SH-SY5Y (cell line): ENCODE results near the gene PRSS53.

Experiments used
- GATA2 ChIP-seq: IDR thresholded peaks from 2 replicates; pipeline ENCODE4 v1.6.1; 2011; ENCODE audit warnings: mild to moderate bottlenecking, low read depth, low read length
- GATA3 ChIP-seq: IDR thresholded peaks from 2 replicates; pipeline ENCODE4 v1.6.1; 2011; ENCODE audit warnings: low read depth, mild to moderate bottlenecking, low read length, moderate library complexity

DNA sequence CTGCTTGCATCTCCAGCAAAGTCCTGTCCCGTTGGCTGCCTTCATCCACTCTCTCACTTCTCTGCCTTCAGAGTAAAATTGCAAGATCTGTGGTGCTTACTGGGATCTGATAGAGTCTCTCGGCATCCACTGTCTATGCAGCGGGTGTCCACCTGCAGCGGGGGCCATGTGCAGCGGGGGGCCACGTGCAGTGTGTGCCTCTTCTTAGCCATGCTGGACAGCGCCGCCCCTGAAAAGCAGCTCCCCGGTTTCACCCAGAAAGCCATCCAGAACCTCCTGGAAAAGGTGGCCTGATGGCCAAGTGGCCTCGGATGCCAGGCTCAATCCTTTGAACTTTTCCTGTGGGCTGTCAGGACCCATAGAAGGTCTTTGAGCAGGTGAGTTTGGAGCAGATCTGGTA is 45.9 kb downstream of the PRSS53 start:
- TF ChIP-seq GATA3, result no peak
- no peak for TF ChIP-seq GATA2
